Measurements from ENCODE around the gene DCC.

DCC gene

DNA sequence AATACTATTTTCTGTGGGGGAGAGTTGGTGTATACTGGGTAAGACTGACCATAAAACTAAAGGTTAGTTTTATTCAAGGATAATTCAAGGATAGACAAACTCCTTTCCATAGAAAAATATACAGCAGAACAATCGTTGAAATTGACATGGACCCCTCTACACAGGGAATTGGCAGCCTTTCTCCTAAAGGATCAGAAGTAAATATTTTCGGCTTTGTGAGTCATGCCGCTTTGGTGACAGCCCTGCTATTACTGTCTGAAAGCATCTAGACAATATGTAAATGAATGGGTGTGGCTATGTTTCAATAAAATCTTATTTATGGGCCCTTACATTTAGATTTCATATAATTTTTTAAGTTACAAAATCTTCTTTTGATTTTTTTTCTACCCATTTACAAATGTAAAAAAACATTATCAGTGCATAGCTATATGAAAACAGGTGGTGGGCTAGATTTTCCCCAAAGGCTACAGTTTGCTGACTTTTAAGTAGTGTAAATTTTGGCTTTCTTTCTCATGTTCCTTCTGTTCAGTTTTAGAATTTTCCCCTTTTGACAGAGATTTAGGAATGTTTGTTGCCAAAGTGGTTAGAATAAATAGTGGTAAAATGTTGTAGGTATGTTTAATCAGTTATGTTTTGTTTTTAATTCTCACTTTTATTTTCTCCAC lies 270.6 kb downstream of the DCC start:
- FAIRE-seq, result no peak
- DNase-seq (ENCODE audit: insufficient read length, low spot score), result no peak
- TF ChIP-seq, protein P1, sequence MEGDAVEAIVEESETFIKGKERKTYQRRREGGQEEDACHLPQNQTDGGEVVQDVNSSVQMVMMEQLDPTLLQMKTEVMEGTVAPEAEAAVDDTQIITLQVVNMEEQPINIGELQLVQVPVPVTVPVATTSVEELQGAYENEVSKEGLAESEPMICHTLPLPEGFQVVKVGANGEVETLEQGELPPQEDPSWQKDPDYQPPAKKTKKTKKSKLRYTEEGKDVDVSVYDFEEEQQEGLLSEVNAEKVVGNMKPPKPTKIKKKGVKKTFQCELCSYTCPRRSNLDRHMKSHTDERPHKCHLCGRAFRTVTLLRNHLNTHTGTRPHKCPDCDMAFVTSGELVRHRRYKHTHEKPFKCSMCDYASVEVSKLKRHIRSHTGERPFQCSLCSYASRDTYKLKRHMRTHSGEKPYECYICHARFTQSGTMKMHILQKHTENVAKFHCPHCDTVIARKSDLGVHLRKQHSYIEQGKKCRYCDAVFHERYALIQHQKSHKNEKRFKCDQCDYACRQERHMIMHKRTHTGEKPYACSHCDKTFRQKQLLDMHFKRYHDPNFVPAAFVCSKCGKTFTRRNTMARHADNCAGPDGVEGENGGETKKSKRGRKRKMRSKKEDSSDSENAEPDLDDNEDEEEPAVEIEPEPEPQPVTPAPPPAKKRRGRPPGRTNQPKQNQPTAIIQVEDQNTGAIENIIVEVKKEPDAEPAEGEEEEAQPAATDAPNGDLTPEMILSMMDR (IDR thresholded peaks at IDR 0.05; ENCODE audit: insufficient read depth, missing control alignments), result no peak

DNA sequence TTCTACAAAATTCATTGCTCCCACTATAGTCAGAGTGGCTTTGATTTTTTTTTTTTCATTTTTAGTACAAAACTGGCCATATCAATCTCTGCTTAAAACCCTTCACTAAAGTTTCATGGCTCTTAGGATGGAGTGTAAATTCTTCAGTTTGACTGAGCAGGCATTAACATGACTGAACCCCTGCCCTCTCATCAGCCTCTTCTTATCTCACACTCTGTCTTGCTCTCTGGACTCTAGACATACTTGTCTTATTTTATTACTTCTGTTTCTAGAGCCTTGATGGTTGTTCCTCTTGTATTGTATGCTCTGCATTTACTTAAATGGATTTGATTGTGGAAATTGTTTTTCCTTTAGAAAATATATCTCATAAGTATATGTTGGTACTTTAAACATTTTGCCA lies 272.4 kb downstream of the DCC start:
- DNase-seq (ENCODE audit: insufficient read length, low spot score) (no peak), FAIRE-seq (peak; percentile 38)
- TF ChIP-seq, protein P1 (IDR thresholded peaks at IDR 0.05; ENCODE audit: insufficient read depth, missing control alignments), result no peak

DNA sequence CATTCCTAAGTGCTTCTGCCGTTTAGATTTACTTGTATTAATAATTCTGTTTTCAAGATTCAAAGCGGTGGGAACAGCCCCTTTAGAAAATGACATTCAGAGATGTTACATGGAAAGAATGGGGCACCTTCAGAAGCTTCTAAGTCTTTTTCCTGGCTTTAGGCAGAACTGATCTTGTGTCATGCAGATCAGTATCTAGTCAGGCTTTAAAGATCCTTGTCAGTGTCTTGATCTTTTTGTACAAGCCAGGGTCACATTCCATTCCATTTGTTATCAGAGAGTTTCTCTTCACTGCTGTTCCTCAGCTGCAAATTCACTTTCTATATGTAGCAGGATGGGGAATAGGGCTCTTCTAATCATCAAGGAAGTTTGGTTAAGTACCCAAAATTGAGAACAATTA lies 275.3 kb downstream of the DCC start:
- FAIRE-seq (no peak), DNase-seq (ENCODE audit: insufficient read length, low spot score) (no peak)
- TF ChIP-seq, protein P1 (IDR thresholded peaks at IDR 0.05; ENCODE audit: insufficient read depth, missing control alignments), result no peak

DNA sequence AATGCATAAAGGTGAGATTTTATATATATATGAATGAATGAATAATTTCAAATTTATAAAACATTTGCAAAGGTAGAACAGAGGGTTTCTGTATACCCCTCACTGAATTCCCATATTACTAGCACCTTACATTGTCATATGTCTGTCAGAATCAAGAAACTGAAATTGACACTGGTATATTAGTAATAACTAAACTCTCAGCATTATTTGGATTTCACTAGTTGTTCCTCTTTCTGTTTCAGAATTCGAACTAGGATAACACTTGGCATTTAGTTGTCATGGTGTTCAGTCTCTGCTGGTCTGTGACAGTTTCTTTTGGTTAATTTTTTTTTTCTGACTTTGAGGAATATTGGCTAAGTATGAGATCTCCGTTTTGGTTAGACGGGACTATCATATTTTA lies 275.9 kb downstream of the DCC start:
- TF ChIP-seq, protein P1 (IDR thresholded peaks at IDR 0.05; ENCODE audit: insufficient read depth, missing control alignments), result no peak
- FAIRE-seq (no peak), DNase-seq (ENCODE audit: insufficient read length, low spot score) (no peak)

DNA sequence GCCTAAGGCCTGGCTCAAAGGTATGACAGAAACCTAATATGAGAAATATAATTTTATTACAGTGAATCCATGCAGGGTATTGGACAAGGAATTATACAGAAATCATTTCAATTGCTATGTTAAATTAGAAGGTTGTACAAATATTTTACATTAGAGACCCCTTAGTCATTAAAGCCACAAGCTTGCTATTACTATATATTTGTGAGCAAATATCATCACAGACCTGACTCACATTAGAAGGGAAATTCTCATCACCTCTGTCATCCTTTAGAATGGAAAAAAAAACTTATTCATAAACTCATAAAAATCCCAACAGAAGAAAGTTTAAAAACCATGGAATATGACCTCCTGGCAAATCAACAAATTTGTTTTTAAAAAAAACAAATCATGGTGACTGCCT lies 277.9 kb downstream of the DCC start:
- no peak for FAIRE-seq
- TF ChIP-seq, protein P1 (IDR thresholded peaks at IDR 0.05; ENCODE audit: insufficient read depth, missing control alignments), result no peak
- no peak for DNase-seq (ENCODE audit: insufficient read length, low spot score)

DNA sequence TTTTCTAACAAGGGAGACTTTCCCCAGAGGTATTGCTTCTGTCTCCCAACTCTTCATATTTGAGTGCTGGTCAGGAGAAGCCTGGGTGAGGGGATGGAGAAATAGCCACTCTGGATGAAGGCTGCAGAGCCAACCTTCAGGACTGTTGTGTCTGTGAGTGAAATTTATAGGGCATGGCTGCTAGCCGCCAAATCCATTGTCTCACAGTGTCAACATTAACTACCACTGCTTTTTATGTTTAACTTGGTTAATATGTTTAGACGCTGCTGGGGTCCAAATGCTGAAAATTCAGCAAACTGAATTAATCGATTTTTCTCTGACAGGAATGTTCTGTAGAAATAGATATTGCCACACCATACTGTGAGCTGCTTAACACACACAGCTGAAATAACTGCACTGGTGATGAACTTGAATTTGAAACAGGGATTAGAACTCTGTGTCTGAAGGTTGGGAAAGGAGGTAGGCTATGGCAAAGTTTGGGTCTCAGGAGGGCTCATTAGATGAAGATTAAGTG lies 281.0 kb downstream of the DCC start:
- DNase-seq (ENCODE audit: insufficient read length, low spot score) (no peak), FAIRE-seq (no peak)
- TF ChIP-seq, protein P1 (IDR thresholded peaks at IDR 0.05; ENCODE audit: insufficient read depth, missing control alignments), result no peak

DNA sequence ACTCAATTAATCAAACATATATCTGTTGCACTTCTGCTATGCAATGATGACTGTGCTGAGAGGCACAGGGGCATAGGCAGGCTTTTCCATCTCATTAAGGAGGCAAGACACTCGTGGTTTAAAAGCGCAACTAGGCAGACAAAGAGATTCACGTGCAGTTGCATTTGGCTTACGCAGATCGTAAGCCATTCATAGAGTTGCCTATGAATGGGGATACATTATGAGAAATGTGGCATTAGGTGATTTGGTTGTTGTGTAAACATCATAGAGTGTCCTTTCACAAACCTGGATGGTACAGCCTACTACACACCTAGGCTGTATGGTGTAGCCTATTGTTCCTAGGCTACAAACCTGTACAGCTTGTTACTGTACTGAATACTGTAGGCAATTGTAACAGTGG lies 284.7 kb downstream of the DCC start:
- DNase-seq (ENCODE audit: insufficient read length, low spot score), result no peak
- FAIRE-seq, result no peak
- TF ChIP-seq, protein P1 (IDR thresholded peaks at IDR 0.05; ENCODE audit: insufficient read depth, missing control alignments), result no peak
